GM12892 (cell line): Measurements from ENCODE around the gene PPP6R2.

Experiments used
- POLR2AphosphoS5 ChIP-seq: IDR thresholded peaks from 2 replicates; pipeline ENCODE4 v1.6.1; 2011; ENCODE audit warnings: low read depth, low read length, control low read depth
- TAF1 ChIP-seq: IDR thresholded peaks from 2 replicates; pipeline ENCODE4 v1.6.1; 2011; ENCODE audit warnings: low read depth, mild to moderate bottlenecking, control low read depth, low read length, borderline replicate concordance

- no peak for TF ChIP-seq TAF1
- TF ChIP-seq POLR2AphosphoS5, result no peak
These were observed 95.5 kb downstream of the PPP6R2 start for GRCh38 chr22:50438305-50439275.
